Dermis microvascular lymphatic vessel endothelial cell (primary cell): ENCODE data around the gene CBX6. TPM values are rescaled to one million over a fixed set of nuclear protein-coding genes. Genes with fewer than 3 reads are reported as not detected.
"Not testable (repeated sequence)": the region's sequence is repeated elsewhere in the genome, so short reads cannot be mapped to it uniquely, and the experiment has no call there.

Experiments used
- DNase-seq, 2 donors: peaks; one replicate each; pipeline versions ENCODE4 v3.0.0 to v3.0.0-alpha.2; 2010; ENCODE audit warnings: low read depth in 2 of 2
- total RNA-seq: library from RNA; depleted of rRNA; stranded (reverse); fragments of >200 nt; gene quantifications from 2 replicates; pipeline ENCODE4 v1.2.1, GENCODE V29; 2014

The CBX6 gene
- total RNA-seq, 1 donor from 2014 or later: 15.7 TPM

DNA sequence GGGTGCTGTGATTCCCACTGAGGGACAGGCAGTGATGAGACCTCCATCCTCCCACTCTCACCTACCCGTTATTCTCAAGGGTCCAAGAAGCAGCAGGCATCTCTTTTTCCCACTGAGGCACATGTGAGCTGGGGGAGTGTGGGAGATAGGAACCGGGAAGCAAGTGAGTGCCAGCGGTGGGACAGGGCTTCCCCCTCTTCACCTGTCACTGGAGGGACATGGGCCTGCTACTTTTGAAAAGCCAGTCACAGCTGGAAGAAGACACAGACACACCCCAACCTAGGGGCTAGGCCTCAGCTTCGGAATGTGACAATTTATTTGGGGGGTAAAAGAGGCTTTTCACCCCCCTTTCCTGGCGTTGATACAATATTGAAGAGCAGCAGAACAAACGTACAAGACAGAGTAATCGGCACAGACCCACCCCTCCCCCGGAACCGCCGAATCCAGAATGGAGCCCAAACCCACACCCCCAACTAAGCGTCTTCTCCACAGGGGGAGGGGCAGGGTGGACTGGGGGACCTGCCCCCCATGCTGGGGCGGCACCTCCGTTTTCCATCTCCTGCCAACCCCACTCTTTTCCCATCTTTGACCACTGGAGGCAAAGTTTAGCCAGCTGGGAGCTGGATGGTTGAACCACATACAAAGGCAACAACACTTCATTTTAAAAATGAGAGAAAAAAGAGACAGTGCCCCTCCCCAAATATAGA lies 10.7 kb downstream of the CBX6 start:
- no peak for DNase-seq

DNA sequence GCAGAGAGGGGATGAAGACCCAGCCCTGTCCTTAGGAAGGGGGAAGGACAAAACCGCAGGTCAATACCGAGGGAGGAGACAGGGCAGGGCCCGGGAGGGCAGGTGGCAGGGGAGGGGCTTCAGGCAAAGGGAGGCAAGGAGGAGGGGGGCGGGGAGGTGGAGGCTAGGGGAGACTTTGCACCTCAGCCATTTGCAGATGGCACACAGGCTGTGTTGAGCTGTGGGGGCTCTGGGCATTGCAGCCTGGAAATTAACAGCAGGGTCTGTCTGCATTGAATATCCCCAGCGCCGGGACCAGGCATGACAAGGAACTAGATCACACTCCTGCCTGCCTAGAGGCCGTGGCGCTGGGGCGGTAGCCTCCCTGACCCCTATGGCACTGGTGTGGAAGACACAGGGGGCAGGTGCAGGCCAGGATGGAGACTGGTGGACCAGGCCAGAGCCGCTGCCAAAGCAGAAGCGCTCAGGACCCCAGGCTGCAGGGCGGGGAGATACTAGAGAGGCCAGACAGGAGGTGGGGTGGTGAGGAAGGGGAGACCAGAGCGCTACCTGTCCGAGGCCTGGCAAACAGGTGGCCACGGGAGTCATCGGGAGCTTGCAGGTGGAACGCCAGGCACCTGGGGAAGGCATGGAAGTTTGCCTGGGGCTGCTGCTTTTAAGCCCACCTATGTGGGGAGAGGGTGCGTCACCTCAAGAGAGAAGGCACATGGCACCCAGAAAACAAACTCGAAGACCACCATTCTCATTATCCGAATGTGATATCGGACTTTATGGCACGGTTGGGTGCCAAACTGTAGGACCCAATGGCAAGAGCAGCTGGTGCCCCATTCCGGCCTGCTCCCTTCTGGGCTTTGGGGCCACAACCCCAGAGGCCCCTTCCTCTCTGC lies 11.5 kb downstream of the CBX6 start:
- DNase-seq: no peak

DNA sequence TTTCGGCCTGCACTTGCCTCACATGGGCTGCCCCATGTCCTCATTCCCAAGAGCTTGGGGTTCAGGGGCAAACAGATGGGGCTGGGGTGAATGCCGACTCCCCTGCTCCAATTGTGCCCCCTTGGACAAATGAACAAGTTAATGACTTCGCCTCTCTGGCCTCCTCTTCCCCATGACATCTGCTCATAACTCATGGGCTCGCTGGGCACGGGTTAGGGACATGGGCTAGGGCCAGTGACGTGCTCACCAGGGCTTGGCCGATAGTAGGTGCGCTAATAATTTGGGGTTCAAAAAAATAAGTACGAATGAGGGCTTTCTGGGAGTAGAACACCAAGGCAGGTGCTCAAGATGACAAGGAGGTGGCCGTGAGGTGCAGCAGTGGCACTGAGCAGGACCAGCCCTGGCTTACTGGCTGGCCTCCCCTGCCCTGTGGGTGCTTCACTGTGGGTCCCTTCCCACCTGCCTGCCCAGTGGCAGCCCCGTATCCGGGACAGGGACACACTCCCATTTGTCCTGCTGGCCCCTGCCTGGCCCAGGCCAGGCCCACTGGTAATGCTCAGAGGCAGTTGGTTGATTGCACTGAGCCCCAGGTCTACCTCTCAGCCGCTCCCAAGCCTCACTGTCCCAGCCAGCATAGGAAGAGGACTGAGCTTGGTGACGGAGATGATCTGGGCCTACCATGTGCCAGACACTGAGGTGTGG lies 12.3 kb downstream of the CBX6 start:
- DNase-seq: no peak

GRCh38 chr22:38858492-38858891 lies 13.5 kb downstream of the CBX6 start:
- DNase-seq: no peak

DNA sequence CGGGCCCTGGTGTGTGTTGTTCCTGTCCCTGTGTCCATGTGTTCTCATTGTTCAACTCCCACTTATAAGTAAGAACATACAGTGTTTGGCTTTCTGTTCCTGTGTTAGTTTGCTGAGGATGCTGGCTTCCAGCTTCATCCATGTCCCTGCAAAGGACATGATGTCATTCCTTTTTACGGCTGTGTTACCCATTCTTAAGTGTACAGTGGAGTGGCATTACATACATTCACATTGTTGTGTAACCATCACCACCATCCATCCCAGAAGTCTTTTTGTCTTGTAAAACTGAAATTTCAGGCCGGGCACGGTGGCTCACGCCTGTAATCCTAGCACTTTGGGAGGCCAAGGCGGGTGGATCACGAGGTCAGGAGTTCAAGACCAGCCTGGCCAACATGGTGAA lies 17.5 kb downstream of the CBX6 start:
- not testable (repeated sequence) for DNase-seq

- DNase-seq: not testable (repeated sequence)
These were observed 18.1 kb downstream of the CBX6 start for GRCh38 chr22:38853883-38854282.

DNA sequence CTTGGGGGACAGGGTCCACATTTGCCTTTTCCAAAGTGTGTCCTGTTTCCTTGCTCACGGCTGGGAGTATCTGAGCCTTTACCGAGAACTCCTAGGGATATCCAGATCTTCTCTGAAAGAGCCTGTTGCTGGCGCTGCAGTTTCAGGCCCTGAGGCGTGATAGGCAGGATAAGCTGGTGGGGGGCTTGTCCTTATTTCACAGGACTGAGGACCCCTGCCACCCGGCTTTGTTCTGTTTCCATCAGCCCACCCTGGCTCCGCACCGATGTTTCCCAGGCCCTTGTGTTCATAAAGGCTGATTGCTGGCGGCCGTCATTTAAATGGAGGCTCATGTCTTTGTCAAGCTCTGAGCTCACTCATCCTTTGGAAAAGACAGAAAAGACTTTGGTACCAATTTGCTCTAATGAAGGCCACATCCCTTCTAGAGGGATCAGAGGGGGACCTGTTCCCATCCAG lies 18.8 kb downstream of the CBX6 start:
- no peak for DNase-seq

DNA sequence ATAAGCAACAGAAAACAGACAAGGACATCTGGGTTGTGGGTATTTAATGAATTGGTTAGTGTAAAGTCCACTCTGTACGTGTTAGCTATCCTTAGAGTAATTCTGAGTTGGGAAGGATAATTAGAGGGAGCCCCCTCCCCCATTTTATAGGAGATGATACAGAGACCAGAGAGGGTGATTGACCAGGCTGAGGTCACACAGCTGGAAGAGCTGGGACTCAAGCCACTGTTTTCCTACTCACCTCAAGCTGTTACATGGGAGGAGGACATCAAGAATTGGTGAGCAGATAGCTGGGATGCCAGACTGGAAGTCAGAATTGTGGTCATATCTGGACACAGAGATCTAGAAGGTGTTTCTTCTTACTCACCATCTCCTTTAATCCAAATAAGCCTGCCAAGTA lies 19.5 kb downstream of the CBX6 start:
- no peak for DNase-seq

DNA sequence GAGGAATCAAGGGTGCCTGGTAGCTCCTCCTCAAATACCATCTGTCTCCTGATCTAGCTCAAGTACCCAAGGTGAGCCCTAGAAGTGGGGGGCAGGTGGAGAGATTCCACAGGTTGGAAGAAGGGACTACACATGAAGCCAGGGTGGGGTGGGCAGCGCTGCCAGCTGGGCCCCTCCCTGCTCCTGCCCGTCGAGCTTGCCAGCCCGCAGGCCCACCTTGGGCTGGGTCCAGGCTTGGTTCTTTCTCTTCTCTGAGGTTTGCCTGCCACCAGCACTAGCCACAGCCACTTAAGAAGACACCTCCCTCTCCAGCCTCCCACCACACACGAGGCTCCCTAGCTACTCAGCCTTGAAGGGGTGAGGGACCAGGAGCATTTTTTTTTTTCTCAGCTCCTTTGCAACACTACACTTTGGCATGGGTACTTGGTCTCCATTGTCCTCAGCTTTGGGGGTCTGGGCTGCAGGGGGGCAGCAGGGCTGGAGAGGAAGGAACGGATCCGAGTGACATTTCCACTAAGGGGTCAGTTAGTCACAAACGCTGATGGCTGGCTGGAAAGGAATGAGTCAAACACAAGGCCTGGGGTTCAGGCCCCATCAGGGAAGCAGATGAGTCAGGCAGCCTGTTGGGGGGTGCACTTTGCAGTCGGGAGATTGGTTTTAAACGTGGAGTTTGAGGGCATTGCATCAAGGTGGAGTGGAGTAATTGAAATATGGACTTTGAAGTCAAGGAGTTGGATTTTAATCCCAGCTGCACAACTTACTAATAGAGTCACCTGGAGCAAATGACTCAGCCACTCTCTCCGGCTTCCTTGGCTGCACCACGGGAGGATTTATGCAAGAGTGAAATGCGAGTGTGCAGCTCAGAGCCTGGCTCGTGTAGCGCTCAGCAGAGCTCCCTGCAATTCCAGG lies 20.8 kb downstream of the CBX6 start:
- no peak for DNase-seq

GRCh38 chr22:38850399-38850798 lies 21.6 kb downstream of the CBX6 start:
- no peak for DNase-seq

DNA sequence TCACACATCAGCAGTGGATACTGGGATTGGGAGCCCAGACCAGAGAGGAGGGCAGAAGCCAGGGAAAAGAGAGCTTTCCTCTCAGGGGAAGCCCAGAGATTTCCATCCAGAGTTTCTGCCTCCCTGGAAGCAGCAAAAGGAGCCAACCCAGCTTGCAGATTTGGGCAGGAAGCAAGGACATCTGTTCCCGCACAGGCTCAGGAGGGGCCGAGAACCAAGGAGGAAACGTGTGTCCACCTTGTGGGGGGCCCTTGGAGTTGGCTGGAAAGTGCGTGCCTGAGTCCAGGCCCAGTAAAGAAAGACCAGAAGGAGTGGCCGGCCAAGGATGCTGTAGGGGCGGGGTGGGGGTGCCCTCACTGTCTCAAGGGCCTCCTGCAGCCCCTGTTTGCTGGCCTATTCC lies 22.2 kb downstream of the CBX6 start:
- DNase-seq: no peak

GRCh38 chr22:38846412-38846811 lies 25.6 kb downstream of the CBX6 start:
- DNase-seq: no peak

DNA sequence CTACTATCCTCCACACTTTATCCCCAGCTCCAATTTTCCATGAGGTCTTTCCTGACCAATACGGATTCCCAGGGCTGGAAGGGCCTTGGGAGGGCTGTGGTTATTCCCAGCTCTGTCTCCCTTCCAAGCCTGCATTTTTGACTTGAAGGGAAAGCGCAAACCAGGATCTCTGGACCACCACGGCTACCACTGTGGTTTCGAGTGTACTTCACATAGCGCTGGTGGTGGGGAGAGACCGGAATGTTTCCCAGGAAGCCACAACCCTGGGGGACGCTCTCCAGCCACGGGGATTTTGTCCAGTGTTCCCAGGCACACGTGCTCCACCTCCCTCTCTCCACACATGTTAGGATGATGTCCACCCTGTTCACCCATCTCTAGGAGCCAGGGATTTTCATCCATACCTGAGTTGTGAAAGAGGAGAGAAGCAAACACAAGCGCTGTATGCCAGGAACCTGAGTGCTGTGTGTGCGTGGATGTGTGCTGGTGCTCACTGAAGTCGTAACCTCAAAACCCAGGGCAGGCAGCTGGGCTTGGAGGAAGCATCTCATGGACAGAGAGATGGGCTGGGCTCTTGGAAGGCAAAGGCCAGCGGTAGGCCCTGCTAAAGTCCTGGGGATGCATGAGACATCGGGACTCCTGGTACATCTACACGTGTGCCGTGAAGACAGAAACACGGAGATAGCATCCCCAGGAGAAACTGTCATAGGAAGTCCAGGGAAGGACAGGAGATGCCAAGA lies 26.8 kb downstream of the CBX6 start:
- no peak for DNase-seq

GRCh38 chr22:38844315-38845003 lies 27.6 kb downstream of the CBX6 start:
- DNase-seq: no peak

DNA sequence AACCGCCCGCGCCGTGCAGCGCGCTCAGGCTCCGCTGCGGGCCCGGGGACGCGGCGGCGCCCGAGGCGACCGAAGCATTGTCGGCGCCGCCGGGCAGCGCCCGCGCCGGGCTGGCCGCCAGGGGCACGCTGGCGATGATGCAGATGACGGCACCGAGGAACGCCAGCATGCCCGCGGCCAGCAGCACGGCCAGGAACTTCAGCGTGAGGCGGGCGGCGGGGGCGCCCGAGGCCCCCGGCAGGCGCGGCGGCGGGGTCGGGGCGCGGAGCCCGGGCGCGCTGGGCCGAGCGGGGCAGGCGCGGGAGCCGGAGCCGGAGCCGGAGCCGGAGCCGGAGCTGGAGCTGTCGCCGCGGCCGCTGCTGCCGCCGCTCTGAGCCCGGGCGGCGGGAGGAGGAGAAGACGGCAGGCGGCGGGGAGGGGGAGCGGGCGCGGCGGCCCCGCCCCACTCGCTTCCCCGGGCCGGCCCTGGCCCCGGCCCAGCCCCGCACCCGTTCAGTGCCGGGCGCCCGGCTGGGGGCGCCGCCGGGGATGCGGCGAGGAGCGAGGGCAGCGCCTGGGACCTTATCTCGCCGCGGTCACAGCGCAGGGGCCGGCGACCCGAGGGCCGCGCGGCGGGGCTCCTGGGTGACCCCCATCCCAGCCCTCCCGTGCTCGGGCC lies 28.2 kb downstream of the CBX6 start, which contains the start of gene NPTXR:
TSS of gene NPTXR (minus strand) at position 372 of the 658 bp plus-strand sequence.
- peak; percentile 9 to 58 for DNase-seq

DNA sequence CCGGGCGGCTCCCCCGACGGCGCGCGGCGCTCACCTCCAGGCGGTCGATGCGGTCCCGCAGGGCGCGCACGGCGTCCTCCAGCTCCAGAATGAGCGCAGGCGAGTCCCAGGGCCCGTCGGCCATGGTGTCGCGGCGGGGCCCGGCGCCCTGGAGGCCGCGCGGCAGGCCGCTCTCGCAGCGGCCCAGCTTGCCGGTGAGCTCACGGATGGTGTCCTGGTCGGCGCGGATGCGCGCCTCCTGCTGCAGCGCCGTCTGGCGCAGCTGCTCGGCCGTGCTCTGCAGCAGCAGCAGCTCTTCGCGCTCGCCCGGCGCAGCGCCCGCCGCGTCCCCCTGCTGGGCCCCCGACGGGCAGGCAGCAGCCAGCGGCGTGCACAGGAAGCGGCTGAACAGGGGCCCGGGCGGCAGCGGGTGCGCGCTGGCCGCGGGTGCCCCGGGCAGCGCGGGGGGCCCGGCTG lies 28.8 kb downstream of the CBX6 start:
- DNase-seq: peak; percentile 55 to 81

DNA sequence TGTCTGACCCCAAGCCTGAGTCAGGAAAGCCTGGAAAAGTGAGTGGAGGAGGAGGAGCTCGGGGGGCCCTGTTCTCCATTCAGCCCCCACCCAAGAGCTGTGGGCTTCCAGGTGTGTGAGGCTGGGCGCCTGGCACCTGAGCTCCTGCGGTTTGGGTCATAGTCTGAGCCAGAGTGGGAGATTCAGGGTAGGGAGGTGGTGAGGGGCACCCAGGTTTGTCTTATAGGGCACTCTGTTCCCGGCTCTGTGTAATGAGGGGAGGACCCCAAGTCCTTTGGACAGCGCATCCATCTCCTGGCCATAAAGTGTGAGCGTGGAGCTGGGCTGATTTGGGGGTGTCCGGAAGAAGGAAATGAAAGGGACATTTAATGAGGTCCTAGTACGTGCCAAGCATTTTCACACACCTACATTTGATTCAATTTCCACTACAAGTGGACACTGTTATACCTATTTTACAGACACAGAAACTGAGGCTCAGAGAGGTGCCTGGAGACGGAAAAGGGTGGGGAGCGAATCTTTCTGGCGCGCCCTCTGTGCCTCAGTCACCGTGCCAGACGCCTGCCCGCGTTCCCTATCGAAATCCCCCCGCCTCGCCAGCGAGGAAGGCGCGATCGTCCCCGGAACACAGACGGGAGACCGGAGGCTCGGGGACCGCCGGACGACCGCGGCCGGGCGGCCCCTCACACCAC lies 29.4 kb downstream of the CBX6 start:
- DNase-seq: no peak

DNA sequence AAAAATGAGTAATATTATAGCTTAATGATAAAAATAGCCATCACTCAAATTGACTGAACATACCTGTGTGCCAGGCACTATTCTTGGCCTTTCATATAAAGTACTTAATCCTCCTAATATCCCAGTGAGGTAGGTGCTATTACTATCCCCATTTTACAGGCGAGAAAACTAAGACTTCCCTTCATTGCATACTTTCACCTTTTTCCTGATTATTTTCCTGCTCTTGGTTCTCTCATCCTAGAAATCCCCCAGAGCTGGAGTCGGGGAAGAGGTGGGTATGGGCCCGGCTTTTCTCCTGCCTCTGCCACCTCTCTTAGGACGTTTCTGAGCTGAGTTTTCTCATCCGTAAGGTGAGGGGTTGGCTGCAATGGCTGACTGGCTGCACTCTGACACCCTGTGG lies 30.4 kb downstream of the CBX6 start:
- no peak for DNase-seq
